HFF-Myc (cell line): ENCODE data around the gene PCDHGA5.
"Not testable (repeated sequence)": the region's sequence is repeated elsewhere in the genome, so short reads cannot be mapped to it uniquely, and the experiment has no call there.

ENCODE experiments used
- DNase-seq: peaks from one replicate; pipeline ENCODE4 v3.0.0-alpha.2; 2011; ENCODE audit warnings: low read depth; ENCODE audit errors: extremely low read depth
- H3K4me3 ChIP-seq: replicated peaks from 2 replicates; pipeline ENCODE4 v1.5.1; 2011; ENCODE audit warnings: low read depth, mild to moderate bottlenecking, control low read depth, low read length
- TF ChIP-seq, protein P1 (sequence below): IDR thresholded peaks from 2 replicates; pipeline ENCODE4 v1.5.1; 2012; ENCODE audit warnings: mild to moderate bottlenecking, low read depth, low read length, control low read depth; ENCODE audit errors: missing control alignments

The PCDHGA5 gene

DNA sequence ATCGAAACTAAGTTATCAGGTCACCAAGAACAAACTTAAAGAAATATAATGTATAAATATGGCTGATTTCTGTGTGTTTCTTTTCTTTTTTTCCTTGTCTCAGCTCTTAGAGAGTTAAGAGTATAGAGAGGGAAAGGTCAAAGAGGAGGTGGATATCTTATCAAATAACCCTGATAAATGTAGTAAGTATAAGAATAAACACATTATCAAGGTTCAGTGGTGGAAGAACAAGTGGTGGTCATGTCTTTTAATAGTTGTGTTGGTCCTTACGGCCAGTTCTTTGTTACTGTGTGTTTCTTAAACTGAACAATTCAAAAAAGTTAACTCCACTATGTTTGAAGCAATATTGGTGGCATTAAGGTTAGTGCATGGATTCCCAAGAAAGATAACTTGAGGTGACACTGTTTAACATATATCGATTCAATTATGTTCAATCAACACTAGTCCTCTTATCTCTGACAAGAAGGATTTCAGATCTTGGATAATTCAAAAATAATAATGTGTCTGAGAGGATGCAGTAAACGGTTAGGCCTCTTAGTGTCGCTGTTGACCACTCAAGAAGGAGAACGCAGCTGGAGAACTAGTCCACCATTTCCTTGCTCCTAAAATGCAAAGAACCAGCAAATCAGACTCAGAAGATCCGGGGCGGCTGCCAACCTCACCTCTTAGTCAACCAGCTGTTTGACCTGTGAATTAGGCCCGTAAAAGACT is 20.6 kb upstream of the PCDHGA5 start, which contains the start of gene PCDHGA3:
Gene PCDHGA3 (plus strand): TSS at position 588 of the 711 bp plus-strand sequence. CDS start 205 bp downstream, outside the sequence.
- DNase-seq: no peak
- H3K4me3 ChIP-seq: no peak within 1 kb of the TSS
- TF ChIP-seq, protein P1, sequence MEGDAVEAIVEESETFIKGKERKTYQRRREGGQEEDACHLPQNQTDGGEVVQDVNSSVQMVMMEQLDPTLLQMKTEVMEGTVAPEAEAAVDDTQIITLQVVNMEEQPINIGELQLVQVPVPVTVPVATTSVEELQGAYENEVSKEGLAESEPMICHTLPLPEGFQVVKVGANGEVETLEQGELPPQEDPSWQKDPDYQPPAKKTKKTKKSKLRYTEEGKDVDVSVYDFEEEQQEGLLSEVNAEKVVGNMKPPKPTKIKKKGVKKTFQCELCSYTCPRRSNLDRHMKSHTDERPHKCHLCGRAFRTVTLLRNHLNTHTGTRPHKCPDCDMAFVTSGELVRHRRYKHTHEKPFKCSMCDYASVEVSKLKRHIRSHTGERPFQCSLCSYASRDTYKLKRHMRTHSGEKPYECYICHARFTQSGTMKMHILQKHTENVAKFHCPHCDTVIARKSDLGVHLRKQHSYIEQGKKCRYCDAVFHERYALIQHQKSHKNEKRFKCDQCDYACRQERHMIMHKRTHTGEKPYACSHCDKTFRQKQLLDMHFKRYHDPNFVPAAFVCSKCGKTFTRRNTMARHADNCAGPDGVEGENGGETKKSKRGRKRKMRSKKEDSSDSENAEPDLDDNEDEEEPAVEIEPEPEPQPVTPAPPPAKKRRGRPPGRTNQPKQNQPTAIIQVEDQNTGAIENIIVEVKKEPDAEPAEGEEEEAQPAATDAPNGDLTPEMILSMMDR: peak; percentile 37

DNA sequence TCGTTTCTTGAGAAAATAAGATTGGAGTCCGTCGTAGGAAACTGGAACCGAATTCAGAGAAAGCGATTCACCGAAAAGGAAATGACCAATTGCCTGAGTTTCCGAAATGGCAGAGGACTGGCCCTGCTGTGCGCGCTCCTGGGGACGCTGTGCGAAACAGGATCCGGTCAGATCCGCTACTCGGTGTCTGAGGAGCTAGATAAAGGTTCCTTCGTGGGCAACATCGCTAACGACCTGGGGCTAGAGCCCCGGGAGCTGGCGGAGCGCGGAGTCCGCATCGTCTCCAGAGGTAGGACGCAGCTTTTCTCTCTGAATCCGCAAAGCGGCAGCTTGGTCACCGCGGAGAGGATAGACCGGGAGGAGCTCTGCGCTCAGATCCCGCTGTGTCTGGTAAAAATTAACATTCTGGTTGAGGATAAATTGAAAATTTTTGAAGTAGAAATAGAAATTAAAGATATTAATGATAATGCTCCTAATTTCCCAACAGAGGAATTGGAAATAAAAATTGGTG is 20.0 kb upstream of the PCDHGA5 start:
- H3K4me3 ChIP-seq: no peak overlapping the region
- DNase-seq: no peak
- TF ChIP-seq, protein P1: no peak

DNA sequence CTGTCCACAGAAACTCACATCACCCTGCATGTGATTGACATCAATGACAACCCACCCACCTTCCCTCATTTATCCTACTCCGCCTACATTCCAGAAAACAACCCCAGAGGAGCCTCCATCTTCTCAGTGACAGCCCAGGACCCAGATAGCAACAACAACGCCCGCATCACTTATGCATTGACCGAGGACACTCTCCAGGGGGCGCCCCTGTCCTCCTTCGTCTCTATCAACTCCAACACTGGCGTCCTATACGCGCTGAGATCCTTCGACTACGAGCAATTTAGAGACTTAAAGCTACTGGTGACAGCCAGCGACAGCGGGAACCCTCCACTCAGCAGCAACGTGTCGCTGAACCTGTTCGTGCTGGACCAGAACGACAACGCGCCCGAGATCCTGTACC is 18.6 kb upstream of the PCDHGA5 start:
- TF ChIP-seq, protein P1: peak; percentile 3
- DNase-seq: no peak
- no peak overlapping the region for H3K4me3 ChIP-seq

DNA sequence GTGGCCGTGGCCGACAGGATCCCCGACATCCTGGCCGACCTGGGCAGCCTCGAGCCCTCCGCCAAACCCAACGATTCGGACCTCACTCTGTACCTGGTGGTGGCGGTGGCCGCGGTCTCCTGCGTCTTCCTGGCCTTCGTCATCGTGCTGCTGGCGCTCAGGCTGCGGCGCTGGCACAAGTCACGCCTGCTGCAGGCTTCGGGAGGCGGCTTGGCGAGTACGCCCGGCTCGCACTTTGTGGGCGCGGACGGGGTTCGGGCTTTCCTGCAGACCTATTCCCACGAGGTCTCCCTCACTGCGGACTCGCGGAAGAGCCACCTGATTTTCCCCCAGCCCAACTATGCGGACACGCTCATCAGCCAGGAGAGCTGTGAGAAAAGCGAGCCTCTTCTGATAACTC is 17.9 kb upstream of the PCDHGA5 start:
- DNase-seq, H3K4me3 ChIP-seq: not testable (repeated sequence)

DNA sequence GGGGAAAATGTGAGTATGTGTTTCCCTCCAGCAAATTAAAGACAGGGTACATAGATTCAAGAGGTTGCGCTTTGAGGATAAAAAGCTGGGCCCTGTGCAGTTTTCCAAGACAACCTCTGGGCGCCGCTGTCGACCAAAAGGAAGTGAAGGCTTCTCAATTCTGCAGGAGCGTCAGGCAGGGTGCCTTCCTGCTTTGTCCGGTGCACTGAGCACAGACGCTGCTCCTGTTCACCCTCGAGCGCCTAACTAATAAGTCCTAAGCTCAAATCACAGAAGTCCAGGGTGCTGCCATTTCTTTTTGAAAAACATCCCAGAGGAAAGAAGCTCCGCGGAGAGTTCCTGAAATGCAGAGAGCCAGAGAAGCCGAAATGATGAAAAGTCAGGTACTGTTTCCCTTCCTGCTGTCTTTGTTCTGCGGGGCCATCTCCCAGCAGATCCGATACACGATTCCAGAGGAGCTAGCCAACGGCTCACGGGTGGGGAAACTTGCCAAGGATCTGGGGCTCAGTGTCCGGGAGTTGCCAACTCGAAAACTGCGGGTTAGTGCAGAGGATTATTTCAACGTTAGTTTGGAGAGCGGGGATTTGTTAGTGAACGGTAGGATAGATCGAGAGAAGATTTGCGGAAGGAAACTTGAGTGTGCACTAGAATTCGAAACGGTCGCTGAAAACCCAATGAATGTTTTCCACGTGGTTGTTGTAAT is 13.9 kb upstream of the PCDHGA5 start, which contains the start of gene PCDHGB1:
Gene PCDHGB1 (plus strand): TSS at position 183 of the 703 bp plus-strand sequence. CDS start 162 bp downstream, at position 345.
- H3K4me3 ChIP-seq: 0 out of 2 replicates have a peak within 1 kb of the TSS, but pooled peaks have one; percentile 0
- TF ChIP-seq, protein P1: peak; percentile 52
- no peak for DNase-seq

DNA sequence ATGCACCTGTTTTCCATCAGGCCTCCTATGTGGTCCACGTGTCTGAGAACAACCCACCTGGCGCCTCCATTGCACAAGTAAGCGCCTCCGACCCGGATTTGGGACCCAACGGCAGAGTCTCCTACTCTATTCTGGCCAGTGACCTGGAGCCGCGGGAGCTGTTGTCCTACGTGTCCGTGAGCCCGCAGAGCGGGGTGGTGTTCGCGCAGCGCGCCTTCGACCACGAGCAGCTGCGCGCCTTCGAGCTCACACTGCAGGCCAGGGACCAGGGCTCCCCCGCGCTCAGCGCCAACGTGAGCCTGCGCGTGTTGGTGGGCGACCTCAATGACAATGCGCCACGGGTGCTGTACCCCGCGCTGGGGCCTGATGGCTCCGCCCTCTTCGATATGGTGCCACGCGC is 12.4 kb upstream of the PCDHGA5 start:
- no peak overlapping the region for H3K4me3 ChIP-seq
- TF ChIP-seq, protein P1: no peak
- no peak for DNase-seq

DNA sequence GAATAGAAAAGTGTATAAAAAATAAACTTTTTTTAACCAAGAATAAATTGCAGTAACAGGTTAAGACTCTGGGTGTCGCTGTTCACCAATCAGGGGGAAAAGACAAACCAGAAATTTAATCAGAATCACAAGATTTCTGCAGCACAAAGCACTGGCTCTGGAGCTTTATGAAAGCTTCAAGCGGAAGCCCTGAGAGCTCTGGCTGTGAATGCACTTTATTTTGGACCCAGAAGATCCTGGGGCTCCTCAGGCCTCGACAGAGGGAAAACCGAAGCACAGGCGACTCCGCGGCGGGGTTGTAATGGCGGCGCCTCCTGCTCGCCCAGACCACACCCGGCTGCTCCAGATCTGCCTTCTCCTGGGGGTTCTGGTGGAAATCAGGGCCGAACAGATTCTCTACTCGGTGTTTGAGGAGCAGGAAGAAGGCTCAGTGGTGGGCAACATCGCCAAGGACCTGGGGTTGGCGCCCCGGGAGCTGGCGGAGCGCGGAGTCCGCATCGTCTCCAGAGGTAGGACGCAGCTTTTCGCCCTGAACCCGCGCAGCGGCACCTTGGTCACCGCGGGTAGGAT is 9.0 kb upstream of the PCDHGA5 start, which contains the start of gene PCDHGA4:
Gene PCDHGA4 (plus strand): TSS at position 122 of the 570 bp plus-strand sequence. CDS start 87 bp downstream, at position 209.
- DNase-seq: no peak
- TF ChIP-seq, protein P1: peak; percentile 36
- H3K4me3 ChIP-seq: no peak within 1 kb of the TSS; the same call in 1 of the 2 replicates
